ENCODE measurements around the gene TMEM52B.
"Not testable (repeated sequence)": the region's sequence is repeated elsewhere in the genome, so short reads cannot be mapped to it uniquely, and the experiment has no call there.

Gene TMEM52B

DNA sequence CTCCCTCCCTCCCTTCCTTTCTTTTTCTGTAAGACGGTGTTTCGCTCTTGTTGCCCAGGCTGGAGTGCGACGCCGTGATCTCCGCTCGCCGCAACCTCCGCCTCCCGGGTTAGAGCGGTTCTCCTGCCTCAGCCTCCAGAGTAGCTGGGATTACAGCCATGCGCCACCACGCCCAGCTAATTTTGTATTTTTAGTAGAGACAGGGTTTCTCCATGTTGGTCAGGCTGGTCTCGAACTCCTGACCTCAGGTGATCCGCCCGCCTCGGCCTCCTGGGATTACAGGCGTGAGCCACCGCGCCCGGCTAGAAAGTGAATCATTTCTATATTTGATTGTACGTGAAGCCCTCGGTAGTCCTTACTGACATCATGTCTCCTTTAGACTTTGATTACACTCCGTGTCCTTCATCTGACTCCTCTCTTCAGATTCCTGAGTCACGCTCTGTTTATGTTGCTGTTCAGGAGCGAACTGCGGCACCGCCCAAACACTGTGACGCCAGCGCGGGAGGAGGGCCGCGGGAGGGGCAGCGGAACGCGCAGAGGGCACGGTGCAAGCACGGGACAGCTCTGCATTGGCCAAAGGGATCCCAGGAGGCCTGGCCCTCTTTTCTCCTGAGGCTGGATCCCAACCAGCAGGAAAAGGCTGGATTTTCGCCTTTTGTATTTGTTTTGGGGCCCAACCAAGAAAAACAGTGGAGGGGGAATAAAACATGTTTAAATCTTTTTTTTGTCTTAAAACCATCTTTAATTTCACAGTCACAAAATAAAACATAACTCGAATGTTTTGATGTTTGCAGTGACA is 33.3 kb downstream of the TMEM52B start:
- DNase-seq (ENCODE audit: low spot score): peak; percentile 100

GRCh38 chr12:10212739-10213131 is 33.9 kb downstream of the TMEM52B start, which contains the start of gene GABARAPL1:
Gene GABARAPL1, plus strand, starts transcription at chr12:10212877. Its CDS starts 253 bp downstream, at chr12:10213130.
- DNase-seq (ENCODE audit: low spot score): peak; percentile 85

DNA sequence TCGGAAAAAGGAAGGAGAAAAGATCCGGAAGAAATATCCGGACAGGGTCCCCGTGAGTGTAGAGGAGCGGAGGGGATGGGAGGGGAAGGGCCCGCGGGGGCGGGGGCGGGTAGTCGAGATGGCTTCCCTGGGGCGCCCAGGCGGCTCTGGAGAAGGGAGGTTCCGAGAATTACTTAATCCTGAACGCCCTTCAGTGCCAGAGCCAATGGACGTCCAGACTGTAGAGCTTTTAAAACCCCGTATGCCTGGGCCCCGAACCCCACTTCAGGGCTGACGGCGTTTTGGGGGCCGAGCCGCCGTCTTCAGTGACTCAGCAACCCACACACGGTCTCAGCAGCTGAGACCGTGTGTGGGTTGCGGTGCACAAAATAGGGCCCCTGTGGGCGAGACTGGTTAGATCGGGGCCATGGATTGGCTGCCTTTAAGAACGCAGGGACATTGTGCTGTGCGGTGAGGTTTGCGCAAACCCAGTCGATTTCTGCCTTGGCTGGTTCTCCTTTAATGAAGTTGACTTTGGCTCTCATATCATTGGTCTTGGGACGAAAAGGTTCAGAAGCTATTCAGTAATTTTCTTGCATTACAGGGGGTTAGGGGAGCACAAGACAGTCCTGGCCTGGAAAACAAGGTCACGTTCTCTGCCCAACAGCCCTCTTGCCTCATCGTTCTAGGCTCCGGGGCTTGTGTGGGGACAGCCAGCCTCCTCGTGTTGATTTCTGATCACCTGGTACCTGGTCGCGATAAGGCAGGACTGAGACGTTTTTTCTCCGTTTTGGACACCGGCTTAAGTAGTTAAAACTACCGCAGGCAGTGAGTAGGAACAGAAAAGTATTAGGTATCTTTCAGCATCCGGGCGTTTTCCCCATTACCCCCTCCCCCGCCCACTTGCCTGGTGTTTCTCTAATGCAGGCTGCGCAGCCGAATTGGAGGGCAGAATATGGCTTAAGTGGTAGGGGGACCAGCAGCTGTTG is 34.6 kb downstream of the TMEM52B start:
- DNase-seq (ENCODE audit: low spot score): peak; percentile 49

DNA sequence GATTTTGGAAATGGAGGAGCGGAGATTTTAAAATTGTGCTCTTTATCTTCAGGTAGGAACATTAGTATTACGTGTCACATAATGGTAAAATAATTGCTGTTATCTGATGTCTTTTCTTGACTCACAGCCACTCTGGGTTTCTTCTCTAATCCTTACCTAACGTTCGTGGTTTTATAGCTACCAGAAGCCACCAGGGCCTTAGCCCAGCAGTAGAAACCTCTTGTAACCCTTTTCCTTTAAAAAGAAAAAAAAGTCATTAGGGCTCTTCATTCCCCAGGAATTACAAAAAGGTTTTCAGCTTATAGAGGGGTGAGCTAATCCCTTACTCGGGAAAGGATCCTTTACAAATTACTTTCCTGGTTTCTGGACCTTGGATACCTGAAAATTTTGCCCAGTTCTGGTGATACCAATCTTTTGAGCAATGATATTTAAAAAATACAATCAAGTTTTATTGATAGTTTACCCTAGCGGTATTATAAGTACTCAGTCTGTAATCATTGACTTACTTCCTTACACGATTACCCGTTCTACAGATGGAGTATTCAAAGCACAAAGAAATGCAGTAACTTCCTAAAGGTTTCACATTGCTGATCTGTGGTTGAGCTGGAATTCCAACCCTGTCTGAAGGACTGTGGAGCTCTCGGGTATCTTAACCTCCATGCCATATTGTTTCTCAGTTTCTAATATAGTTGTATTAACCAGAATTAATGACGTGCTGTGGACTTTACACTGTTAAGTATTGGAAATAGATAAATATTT is 35.5 kb downstream of the TMEM52B start:
- no peak for DNase-seq (ENCODE audit: low spot score)

- DNase-seq (ENCODE audit: low spot score): no peak
Observed at GRCh38 chr12:10214895-10215267, 36.0 kb downstream of the TMEM52B start.

- DNase-seq (ENCODE audit: low spot score): no peak
Observed at GRCh38 chr12:10215436-10215835, 36.6 kb downstream of the TMEM52B start.

GRCh38 chr12:10215946-10216345 is 37.1 kb downstream of the TMEM52B start:
- DNase-seq (ENCODE audit: low spot score): not testable (repeated sequence)

DNA sequence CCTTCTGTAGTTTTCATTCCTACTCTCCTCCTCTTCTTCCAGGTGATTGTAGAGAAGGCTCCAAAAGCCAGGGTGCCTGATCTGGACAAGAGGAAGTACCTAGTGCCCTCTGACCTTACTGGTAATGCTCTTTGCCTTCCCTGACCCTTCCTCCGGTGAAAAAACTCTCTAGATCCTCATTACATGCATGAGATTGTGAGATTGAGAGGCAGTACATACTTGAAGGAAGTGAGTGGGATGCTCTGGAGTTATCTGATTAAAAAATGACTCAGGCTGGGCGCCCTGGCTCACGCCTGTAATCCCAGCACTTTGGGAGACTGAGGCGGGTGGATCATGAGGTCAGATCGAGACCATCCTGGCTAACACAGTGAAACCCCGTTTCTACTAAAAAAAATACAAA is 39.2 kb downstream of the TMEM52B start:
- no peak for DNase-seq (ENCODE audit: low spot score)

- no peak for DNase-seq (ENCODE audit: low spot score)
Observed at GRCh38 chr12:10220398-10221077, 41.7 kb downstream of the TMEM52B start.

- no peak for DNase-seq (ENCODE audit: low spot score)
Observed at GRCh38 chr12:10221846-10222245, 43.0 kb downstream of the TMEM52B start.

GRCh38 chr12:10223208-10223607 is 44.4 kb downstream of the TMEM52B start:
- DNase-seq (ENCODE audit: low spot score): no peak

DNA sequence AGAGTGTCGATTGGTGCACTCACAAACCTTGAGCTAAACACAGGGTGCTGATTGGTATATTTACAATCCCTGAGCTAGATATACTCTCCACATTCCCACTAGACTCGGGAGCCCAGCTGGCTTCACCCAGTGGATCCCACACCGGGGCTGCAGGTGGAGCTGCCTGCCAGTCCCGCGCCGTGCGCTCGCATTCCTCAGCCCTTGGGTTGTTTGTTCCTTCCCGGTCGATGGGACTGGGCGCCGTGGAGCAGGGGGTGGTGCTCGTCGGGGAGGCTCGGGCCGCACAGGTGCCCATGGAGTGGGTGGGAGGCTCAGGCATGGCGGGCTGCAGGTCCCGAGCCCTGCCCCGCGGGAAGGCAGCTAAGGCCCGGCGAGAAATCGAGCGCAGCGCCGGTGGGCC is 46.6 kb downstream of the TMEM52B start:
- not testable (repeated sequence) for DNase-seq (ENCODE audit: low spot score)

DNA sequence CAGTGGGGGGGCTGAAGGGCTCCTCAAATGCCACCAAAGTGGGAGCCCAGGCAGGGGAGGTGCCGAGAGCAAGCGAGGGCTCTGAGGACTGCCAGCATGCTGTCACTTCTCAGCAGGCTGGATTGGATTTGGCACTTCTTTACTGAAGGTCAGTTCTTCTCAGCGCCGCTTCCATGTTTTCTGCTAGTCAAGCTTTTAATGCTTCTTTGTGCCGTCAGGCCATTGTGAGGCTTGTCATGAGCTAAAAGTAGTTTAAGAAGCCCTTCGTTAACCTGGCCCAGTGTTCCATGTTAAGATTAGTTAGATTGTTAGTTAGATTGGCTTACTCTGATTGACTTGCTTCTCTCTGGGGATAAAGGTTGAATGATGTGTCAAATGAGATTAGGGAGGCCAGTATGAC is 47.3 kb downstream of the TMEM52B start:
- no peak for DNase-seq (ENCODE audit: low spot score)

- no peak for DNase-seq (ENCODE audit: low spot score)
Observed at GRCh38 chr12:10226731-10227130, 47.9 kb downstream of the TMEM52B start.

- DNase-seq (ENCODE audit: low spot score): no peak
Observed at GRCh38 chr12:10227648-10228047, 48.8 kb downstream of the TMEM52B start.

- DNase-seq (ENCODE audit: low spot score): no peak
Observed at GRCh38 chr12:10234562-10234961, 55.7 kb downstream of the TMEM52B start.

DNA sequence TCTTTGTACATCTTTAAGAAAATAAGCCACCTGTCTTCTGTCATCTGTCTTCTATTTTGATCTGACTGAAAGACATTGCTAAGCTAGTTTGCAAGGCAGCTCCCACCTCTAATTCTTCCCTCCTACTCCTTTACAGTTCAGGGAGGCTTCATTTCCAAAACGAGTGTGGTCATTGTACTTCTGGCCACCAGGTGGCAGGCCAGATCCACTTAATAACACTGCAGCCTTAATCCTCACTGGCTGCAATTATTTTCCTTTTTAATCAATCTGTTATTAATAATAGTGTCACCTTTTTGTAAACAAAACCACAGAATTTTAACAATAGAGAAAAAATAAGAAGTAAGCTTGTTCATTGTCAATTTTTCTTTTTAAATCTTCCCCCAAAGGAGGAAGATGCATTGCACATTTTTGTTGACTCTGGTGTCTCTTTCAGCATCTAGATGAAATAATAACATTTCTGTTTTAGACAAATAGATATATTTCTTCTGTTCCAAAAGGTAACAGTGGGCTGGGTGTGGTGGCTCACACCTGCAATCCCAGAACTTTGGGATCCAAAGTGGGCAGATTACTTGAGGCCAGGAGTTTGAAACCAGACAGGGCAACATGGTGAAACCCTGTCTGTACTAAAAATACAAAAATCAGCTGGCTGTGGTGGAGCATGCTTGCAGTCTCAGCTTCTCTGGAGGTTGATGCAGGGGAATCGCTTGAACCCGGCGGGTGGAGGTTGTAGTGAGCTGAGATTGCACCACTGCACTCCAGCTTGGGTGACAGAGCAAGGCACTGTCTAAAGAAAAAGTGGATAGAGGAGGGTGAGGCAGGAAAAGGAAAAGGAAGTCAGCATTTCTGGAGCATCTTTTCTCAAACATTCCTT is 57.2 kb downstream of the TMEM52B start:
- peak; percentile 67 for DNase-seq (ENCODE audit: low spot score)

DNA sequence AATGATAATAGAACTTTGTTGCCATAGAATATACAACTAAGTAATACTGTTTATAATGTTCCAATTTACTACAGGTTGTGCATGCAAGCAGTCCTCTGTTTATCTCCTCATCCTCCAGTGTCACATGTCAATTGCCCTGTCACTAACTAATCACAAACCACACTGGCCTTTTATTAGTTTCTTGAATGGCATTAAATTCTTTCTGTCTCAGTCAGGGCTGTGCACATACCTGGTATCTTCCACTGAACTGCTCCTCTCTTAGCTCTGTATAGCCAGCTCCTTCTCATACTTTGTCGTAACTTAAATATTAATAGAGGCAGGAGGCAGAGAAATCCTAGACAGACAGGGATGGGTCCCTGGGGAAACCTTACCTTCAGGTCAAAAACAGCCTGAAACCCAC is 57.9 kb downstream of the TMEM52B start:
- no peak for DNase-seq (ENCODE audit: low spot score)

GRCh38 chr12:10238526-10238925 is 59.7 kb downstream of the TMEM52B start:
- DNase-seq (ENCODE audit: low spot score): no peak

- DNase-seq (ENCODE audit: low spot score): no peak
Observed at GRCh38 chr12:10241290-10241689, 62.5 kb downstream of the TMEM52B start.
